OCI-M2 (cell line): ENCODE data around the gene DIO3.
"Not testable (repeated sequence)": the region's sequence is repeated elsewhere in the genome, so short reads cannot be mapped to it uniquely, and the experiment has no call there.

ENCODE experiments used
- DNase-seq: peaks from one replicate; lab custom pipeline; 2025; ENCODE audit not compliant: unreplicated experiment; lab: John Stamatoyannopoulos, UW

Gene DIO3

DNA sequence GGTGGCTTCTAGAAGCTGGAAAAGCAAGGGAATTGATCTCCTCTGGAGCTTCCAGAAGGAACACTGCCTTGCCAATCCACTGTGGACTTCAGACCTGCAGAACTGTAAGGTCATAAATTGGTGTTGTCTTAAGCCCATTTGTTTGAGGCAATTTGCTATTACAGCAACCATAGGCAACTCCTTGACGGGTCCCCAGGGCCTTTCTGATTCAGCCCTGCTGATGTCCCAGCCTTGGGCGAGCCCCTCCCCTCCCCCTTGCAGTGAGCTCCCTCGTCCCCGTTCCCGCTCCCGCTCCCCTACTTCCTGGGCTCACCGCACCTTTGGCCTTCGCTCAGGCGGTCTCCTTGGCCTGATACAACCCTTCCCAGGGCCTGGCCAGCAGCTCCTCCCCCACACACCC is 18.9 kb upstream of the DIO3 start:
- DNase-seq, result no peak

GRCh38 chr14:101543814-101544213 is 17.5 kb upstream of the DIO3 start:
- no peak for DNase-seq

- no peak for DNase-seq
These were observed 16.7 kb upstream of the DIO3 start for GRCh38 chr14:101544550-101544949.

GRCh38 chr14:101546706-101547105 is 14.6 kb upstream of the DIO3 start:
- DNase-seq, result no peak

DNA sequence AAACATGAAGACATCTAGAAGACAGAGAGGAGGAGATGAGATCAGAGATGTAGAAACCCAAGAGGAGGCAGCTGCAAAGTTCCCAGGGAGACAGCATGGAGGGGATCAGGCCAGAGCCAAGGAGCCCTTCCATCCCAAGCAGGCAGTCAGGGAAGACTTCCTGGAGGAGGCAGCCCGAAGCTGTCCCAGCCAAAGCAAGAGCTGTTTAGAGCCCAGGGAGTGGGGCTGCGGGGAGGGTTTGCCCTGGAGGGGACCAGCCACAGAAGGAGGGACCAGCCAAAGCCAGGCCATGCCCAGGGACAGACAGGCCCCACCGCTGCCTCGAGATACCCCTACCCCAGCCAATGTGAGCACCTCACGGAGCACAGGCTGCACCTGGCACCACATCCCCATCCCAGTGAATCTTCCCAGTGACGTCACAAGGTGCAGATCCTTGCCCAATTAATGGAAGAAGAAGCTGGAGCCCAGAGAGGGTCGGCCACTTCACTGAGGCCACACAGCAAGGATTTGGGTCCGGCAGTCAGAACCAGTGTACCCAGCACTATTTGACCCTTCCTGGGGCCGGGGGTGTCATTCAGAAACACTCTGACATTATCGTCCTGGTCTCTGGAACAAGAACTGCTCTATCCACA is 14.1 kb upstream of the DIO3 start:
- DNase-seq, result no peak

DNA sequence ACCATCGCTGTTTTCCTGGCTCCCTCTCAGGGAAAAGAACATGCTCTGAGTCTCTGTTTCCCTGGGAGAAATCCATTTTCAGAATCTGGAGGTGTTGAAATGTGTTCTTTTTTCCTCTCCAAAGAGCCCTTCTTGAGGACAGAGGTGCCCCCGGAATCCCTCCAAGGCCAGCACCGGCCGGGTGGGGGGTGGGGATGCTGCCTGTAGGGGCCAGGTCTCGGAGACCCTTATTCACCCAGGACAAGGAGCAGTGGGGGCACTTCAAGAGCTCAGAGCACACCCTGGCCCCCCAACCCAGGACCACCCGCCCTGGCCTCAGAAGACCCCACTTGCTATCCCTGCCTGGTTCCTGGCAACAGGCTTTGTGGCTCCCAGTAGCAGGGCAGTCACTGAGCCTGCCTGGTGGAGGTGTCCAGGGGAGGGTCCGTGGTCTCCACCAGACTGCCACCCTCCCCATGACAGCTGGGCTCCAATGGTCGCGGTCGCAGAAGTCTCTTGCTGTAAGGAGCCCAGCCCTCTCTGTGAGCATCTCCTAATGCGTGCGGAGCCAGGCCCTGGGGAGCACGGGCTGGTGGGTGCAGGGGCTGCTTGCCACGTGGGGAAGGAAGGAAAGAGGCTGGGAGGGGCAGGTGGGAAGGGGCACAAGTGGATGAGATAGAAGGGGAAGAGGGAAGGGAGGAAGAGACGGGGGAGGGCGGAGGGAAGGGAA is 13.2 kb upstream of the DIO3 start:
- DNase-seq, result no peak

- no peak for DNase-seq
These were observed 12.6 kb upstream of the DIO3 start for GRCh38 chr14:101548710-101549109.

DNA sequence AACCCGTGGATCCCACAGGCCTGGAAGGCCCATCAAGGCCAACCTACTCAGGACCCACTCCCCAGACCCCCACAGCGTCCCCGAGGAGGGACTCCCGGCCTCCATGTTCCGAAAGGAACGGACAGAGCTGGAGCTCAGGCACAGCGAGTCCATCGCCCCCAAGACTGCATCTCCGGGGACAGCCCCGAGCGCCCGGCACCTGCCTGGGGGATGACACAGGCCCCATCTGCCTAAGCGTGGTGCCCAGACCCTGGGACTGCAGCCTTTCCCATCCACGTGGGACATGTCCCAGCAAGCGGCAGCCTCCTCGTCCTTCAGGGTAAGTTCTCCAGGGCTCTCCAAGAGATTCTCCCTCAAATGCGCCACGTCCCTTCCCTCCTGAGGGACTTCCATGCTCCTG is 12.1 kb upstream of the DIO3 start:
- DNase-seq, result no peak

DNA sequence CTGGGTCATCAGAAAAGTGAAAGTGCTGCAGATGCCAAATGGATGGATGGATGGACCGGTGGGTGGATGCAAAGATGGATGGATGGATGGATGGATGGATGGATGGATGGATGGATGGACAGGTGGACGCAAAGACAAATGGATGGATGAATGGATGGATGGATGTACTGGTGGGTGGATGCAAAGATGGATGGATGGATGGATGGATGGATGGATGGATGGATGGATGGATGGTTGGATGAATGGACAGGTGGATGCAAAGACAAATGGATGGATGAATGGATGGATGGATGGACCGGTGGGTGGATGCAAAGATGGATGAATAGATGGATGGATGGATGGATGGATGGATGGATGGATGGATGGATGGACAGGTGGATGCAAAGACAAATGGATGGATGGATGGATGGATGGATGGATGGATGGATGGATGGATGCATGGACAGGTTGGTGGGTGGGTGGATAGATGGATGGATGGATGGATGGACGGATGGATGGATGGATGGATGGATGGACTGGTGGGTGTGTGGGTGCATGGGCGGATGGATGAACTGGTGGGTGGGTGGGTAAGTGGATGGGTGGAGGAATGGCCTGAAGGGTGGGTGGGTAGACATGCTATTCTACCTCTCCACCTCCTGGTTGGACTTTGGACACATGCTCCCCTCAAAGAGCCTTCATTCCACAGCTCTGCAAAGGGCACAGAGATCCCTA is 10.9 kb upstream of the DIO3 start:
- not testable (repeated sequence) for DNase-seq

- DNase-seq, result no peak
These were observed 9.3 kb upstream of the DIO3 start for GRCh38 chr14:101551729-101552595.

DNA sequence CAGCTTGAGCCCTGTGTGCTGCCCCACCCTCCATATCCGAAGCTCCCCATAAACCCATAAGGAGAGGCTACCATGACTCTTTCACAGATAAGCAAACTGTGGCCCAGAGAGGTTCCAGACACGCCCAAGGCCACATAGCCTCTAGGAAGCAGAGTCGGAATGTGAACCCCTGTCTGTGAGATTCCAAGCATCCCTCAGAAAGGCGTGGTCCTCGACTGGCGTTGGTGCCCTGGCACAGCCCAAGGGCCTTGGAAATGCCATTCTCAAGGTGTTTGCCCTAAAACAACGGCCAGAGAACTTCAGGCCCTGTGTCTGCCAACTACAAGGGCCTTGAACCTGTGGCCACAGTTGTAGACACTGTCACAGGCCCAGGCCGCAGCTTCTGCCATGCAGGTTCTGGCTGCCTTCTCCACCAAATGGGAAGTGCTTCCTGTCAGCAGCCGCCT is 8.5 kb upstream of the DIO3 start:
- DNase-seq, result no peak

DNA sequence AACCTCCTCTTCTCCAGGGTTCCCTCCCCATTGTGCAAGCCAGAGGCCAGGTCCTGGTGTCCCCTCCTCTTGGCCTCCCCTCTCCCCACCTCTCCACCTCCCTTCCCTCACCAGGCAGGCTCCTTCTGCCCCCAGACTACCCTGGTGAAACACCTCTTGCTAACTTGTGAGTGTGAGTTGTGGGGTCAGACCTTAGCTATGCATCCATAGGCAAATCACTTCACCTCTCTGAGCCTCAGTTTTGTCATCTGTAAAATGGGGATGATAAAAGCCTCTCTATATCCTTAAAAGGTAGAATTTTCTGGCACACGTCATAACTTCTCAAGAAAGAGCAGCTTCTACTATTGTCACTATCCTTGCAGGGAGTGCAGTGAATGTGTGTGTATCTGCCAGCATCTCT is 7.9 kb upstream of the DIO3 start:
- no peak for DNase-seq

DNA sequence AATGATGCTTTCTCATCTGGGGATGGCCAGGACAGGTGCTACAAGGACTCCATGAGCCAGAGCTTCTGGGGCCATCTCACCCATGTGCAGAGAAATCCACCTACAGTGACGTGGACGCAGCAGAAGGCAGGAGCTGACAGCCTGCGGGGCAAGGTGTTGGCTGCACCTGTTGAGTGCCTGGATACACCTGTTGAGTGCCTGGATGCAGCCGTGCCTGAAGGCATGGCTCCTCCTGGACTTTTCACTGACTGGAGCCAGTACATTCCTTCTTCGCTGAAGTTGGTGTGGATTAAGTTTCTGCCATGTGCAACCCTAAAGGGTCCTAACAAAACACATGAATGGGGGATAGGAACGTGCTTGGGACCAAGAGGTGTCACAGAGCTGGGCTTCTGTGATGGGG is 7.4 kb upstream of the DIO3 start:
- no peak for DNase-seq

DNA sequence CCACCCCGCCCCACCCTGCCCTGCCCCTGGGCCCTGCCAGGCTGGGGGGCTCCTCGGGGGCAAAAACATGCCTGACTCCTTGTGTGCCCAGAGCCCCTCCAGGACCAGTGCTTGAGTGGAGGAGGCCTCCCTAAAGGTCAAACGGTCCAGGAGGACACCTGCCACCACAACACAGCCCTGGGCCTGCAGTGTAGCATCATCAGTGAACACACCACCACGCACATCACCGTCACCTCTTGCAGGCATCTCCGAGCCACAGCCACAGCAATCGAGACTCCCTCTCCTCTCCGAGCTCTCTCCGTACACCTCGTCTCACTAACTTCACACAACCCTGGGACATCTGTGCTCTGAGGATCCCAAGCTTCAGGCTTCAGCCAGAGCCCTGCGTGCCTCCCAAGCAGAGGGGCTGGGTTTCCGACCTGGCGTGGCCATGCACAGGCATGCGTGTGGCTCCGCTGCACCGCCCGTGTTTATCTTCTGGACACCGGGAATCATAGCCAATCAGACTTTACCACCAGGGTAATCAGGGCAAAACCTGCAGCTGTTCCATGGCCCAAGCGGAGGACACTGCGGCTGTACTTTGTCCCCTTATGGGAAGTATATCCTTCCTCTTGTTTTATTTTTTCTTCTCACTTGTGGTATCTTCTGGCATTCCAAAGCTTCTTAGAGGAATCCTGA is 6.2 kb upstream of the DIO3 start:
- no peak for DNase-seq

GRCh38 chr14:101555669-101556043 is 5.6 kb upstream of the DIO3 start:
- DNase-seq, result not testable (repeated sequence)

DNA sequence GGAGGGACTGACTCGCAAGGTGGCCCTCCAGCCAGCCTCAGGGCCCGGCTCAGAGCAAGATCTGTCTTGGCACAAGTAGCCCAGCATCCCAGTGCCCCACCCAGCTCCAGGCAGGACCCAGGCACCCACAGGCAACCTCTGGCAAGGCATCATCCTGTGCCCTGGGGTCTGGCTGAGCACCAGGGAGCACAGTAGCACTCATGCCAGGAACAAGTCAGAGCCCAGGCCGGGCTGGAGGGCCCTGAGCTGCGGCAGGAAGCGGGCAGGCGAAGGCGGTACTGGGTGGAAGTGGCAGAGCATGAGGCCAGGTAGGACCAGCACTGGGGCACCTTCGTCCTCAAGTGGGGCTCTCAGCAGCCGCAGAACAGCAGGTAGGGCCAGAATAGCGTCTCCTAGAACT is 5.2 kb upstream of the DIO3 start:
- DNase-seq, result no peak

DNA sequence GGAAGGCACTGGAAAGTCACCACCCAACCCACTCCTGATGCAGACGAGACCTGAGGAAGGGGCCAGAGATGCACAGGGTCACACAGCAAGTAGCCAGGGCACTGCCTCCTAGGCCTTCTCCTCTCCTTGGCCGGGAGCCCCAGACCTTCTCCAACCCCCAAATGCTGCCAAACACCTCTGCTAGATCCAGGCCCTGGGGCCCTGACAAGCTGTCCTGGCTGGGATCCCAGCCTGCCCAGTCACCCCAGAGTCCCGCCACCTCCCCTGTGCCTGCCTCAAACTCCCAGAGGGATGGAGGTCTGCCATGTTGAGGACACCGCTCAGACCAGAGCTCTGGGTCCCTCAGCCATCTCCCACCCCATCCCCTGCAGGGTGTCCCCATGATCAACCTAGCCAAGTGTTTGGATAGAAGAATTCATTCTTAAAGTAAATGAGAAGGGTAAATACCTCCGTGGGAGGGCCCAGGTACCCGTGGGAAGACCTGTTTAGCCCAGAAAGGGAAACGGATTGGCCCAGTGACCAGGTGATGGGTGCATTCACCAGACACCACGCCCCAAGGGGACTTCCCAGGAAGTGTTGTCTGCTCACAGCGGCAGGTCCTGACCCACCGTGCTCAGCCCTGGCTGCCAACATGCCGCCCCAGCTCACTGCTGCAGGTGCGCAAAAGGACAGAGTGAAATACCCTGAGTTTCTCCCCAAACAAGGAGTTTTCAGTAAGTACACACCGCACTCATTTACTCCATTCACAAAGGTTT is 4.6 kb upstream of the DIO3 start:
- DNase-seq, result no peak

DNA sequence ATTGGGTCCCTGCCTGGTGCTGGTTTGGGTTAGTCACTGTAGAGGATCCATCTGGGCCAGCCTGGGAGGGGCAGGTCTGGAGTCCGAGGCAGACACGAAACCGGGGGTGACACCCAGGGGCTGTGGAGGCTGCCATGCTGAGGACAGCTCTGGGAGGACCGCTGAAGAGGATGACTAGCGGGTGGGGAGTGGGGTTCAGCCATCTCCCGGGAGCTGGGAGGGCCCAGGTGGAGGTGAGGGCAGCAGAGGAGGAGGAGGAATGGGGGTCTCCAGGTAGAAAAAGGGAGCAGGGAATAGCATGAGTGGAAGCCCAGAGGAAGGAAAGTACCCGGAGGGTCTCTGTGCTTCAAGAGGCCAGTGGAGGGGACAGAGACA is 4.0 kb upstream of the DIO3 start:
- DNase-seq, result no peak

- no peak for DNase-seq
These were observed 3.2 kb upstream of the DIO3 start for GRCh38 chr14:101557811-101558738.
